GM20431 (cell line): ENCODE measurements around the gene TECPR2.

ENCODE experiments used
- in situ Hi-C: fragments of 300-500 bp; cut with MseI, MboI; formaldehyde crosslinking; loops from one replicate; pipeline ENCODE4 v1.15.0; 2020; ENCODE audit warnings: low sequenced_read_pairs; ENCODE audit not compliant: unreplicated experiment

The TECPR2 gene

GRCh38 chr14:102505775-102506625 lies 143.3 kb downstream of the TECPR2 start:
- in situ Hi-C loops, result no loop called here

- in situ Hi-C loops, result no loop called here
Measured at GRCh38 chr14:102506626-102506925, 143.8 kb downstream of the TECPR2 start.

GRCh38 chr14:102507081-102507856 lies 144.5 kb downstream of the TECPR2 start:
- in situ Hi-C loops, result no loop called here

- in situ Hi-C loops, result no loop called here
Measured at GRCh38 chr14:102507857-102508312, 145.1 kb downstream of the TECPR2 start.

GRCh38 chr14:102508410-102508773 lies 145.7 kb downstream of the TECPR2 start:
- in situ Hi-C loops, result no loop called here

- in situ Hi-C loops, result no loop called here
Measured at GRCh38 chr14:102508774-102509745, 146.3 kb downstream of the TECPR2 start.

GRCh38 chr14:102509746-102510615 lies 147.2 kb downstream of the TECPR2 start, which contains the start of gene ANKRD9:
Gene ANKRD9 (minus strand): TSS chr14:102509776. CDS start chr14:102507889, 1,887 bp downstream.
- in situ Hi-C loops, result no loop called here

- in situ Hi-C loops, result no loop called here
Measured at GRCh38 chr14:102510616-102511520, 148.1 kb downstream of the TECPR2 start.

GRCh38 chr14:102511538-102511937 lies 148.8 kb downstream of the TECPR2 start:
- in situ Hi-C loops, result no loop called here

- in situ Hi-C loops, result no loop called here
Measured at GRCh38 chr14:102512793-102513300, 150.1 kb downstream of the TECPR2 start.

- in situ Hi-C loops, result no loop called here
Measured at GRCh38 chr14:102513899-102514772, 151.4 kb downstream of the TECPR2 start.

GRCh38 chr14:102514987-102515733 lies 152.4 kb downstream of the TECPR2 start:
- in situ Hi-C loops, result no loop called here

GRCh38 chr14:102516531-102517391 lies 154.0 kb downstream of the TECPR2 start:
- in situ Hi-C loops, result no loop called here

GRCh38 chr14:102517392-102518062 lies 154.8 kb downstream of the TECPR2 start:
- in situ Hi-C loops, result no loop called here

- in situ Hi-C loops, result no loop called here
Measured at GRCh38 chr14:102518063-102518648, 155.4 kb downstream of the TECPR2 start.
